GM19099 (cell line): ENCODE data around the gene A3GALT2.

Experiments
- POLR2A ChIP-seq: IDR thresholded peaks from 3 replicates; pipeline ENCODE4 v1.6.1; 2011; ENCODE audit warnings: low read depth; ENCODE audit not compliant: insufficient read length; ENCODE audit errors: extremely low read depth

The A3GALT2 gene

DNA sequence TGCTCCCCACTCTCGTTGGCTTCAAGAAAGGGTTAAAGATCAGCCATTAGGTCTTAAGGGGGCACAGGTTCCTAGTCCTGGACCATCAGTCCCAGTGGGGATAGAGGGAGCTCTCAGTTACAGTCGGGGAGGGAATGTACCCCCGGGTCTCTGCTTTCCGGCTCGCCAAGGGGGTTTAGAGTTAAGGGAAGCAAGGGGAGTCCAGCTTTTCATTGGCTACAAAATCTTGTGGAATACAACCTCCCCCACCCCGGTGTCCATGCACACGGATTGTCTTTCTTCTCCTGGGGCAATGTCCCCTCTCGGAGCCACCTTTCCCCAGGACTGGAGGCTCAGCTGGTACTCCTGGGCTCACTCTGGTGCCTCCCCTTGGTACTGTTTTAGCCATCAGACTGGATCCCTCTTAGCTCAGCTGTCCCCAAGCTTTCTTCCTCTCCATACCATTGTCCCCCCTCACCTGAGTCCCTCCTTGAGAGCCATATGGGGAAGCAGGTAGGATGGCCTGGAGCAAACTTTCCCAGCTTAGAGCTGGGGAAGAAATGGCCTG, at the start of gene A3GALT2:
Gene A3GALT2 (minus strand): TSS at position 480 of the 547 bp plus-strand sequence. CDS start 0 bp downstream, at position 480.
- TF ChIP-seq POLR2A: no peak

GRCh38 chr1:33370301-33370700, 49.4 kb upstream of the A3GALT2 start:
- no peak for TF ChIP-seq POLR2A

- TF ChIP-seq POLR2A: no peak
Measured at GRCh38 chr1:33369764-33370163, 48.9 kb upstream of the A3GALT2 start.

- no peak for TF ChIP-seq POLR2A
Measured at GRCh38 chr1:33369081-33369480, 48.2 kb upstream of the A3GALT2 start.

DNA sequence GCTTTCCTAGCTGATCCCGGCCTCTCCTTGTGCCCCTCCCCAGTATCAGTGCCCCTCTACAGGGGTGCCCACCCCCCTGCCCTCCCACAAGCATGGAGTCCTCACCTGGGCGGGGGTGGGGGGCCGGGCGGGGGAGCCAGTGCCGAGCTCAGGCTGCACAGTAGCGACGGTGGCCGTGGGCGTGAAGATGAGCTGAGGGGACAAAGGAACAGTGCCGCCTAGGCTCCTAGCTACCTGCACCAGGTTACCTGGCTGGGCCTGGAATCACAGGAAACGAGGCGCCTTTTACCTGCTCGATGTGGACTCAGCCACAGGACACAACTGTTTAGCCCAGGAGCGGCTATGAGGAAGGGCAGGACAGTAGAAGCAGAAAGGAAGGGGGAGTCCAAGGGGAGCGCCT, 47.5 kb upstream of the A3GALT2 start:
- TF ChIP-seq POLR2A: no peak

- no peak for TF ChIP-seq POLR2A
Measured at GRCh38 chr1:33367485-33368405, 46.8 kb upstream of the A3GALT2 start.

GRCh38 chr1:33366762-33367484, 46.0 kb upstream of the A3GALT2 start:
- no peak for TF ChIP-seq POLR2A

DNA sequence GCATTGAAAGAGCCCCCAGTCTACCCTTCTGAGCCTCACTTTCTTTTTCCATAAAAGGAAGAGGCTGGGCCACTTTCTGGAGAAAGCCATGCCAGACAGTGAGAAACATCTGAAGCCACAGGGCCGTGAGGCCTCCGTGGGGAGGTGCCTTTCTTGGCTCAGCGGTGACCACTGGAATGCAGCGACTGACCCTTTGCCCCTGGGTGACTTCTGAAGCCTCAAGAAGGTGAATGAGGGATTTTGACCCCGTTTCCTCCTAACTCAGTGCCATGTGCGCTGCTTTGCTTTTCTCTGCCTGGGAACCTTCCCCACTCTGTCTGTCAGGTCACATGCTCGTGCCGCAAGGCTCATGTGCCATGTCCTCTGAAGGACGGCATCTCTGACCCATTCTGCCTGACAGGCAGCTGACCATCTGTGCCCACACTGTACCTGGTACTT, 44.7 kb upstream of the A3GALT2 start:
- TF ChIP-seq POLR2A: no peak

DNA sequence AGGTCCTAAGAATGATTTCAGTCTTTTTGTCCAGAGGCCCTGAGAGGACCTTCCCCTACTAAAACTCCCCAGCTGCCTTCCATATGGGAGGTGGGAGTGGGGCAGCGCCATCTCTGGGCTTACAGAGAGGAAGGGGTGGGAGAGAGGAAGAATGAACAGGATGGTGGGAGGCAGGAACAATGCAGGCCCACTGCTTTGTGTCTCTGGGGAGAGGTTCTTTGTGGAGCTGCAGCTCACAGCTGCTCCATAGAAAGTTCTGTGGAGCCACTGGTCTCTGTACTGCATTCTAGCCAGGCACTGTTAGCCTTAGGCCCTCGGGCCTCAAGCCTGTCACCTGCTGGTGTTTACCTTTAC, 43.6 kb upstream of the A3GALT2 start:
- no peak for TF ChIP-seq POLR2A

GRCh38 chr1:33363470-33363861, 42.6 kb upstream of the A3GALT2 start:
- TF ChIP-seq POLR2A: no peak

GRCh38 chr1:33363021-33363420, 42.1 kb upstream of the A3GALT2 start:
- TF ChIP-seq POLR2A: no peak

GRCh38 chr1:33361532-33362235, 40.8 kb upstream of the A3GALT2 start:
- no peak for TF ChIP-seq POLR2A

DNA sequence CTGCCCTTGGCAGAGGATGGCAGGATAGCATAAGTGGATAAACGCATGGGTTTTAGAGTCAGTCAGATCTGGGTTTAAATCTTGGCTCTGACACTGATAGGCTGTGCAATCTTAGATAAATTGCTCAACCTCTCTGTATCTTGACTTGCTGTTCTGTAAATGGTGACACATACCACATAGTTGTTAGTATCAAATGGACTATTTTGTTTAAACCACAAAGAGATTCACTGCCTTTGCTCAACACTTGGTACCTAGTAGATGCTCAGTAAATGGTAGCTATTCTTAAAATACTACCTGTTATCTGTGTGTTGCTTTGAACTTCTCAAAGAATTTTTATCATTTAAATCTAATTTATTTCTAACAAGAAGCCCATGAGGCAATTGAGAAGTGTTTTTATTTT, 39.5 kb upstream of the A3GALT2 start:
- TF ChIP-seq POLR2A: no peak

DNA sequence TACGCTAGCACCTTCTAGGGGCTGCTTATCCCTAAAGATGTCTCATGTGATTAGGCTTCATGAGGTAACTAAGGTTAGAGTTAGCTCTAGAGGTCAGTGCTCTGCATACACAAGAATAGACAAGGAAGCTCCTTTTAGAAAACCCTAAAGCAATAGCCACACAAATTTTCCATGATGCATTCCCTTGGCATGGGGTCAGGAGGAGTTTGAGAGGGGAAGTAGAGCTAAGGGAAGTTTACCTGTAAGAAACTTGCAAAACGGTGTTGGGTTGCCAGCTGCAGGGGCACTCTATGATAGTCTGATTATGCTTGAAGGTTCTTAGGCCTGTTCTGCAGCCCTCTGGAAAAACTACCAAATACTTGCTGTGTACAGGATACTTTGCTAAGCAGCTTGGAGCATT, 39.0 kb upstream of the A3GALT2 start:
- no peak for TF ChIP-seq POLR2A
